DMS153 treated with DMSO at 0.1 percent for 48 hours (cell line): ENCODE data around the gene TMEM200A.

Experiments
- DNase-seq: peaks from one replicate; lab custom pipeline; 2025; ENCODE audit not compliant: unreplicated experiment; lab: John Stamatoyannopoulos, UW

The TMEM200A gene

GRCh38 chr6:130377371-130377770 lies 11.6 kb downstream of the TMEM200A start:
- DNase-seq: no peak

GRCh38 chr6:130377915-130378314 lies 12.1 kb downstream of the TMEM200A start:
- no peak for DNase-seq

- no peak for DNase-seq
These were observed 13.4 kb downstream of the TMEM200A start for GRCh38 chr6:130379223-130379622.

GRCh38 chr6:130381012-130381411 lies 15.2 kb downstream of the TMEM200A start:
- DNase-seq: no peak

GRCh38 chr6:130381459-130382380 lies 15.9 kb downstream of the TMEM200A start:
- no peak for DNase-seq

GRCh38 chr6:130382872-130383490 lies 17.2 kb downstream of the TMEM200A start:
- DNase-seq: no peak

GRCh38 chr6:130385064-130385695 lies 19.4 kb downstream of the TMEM200A start:
- no peak for DNase-seq

GRCh38 chr6:130389142-130389541 lies 23.3 kb downstream of the TMEM200A start:
- no peak for DNase-seq

- no peak for DNase-seq
These were observed 25.1 kb downstream of the TMEM200A start for GRCh38 chr6:130390890-130391289.

GRCh38 chr6:130393306-130393705 lies 27.5 kb downstream of the TMEM200A start:
- DNase-seq: no peak

- DNase-seq: no peak
These were observed 28.4 kb downstream of the TMEM200A start for GRCh38 chr6:130394246-130394645.

- DNase-seq: no peak
These were observed 29.3 kb downstream of the TMEM200A start for GRCh38 chr6:130395164-130395563.

GRCh38 chr6:130396722-130397121 lies 30.9 kb downstream of the TMEM200A start:
- DNase-seq: no peak

GRCh38 chr6:130405549-130405948 lies 39.7 kb downstream of the TMEM200A start:
- DNase-seq: no peak

- no peak for DNase-seq
These were observed 41.2 kb downstream of the TMEM200A start for GRCh38 chr6:130407032-130407431.

- no peak for DNase-seq
These were observed 43.7 kb downstream of the TMEM200A start for GRCh38 chr6:130409418-130410100.

- no peak for DNase-seq
These were observed 45.7 kb downstream of the TMEM200A start for GRCh38 chr6:130411481-130411880.

- no peak for DNase-seq
These were observed 46.9 kb downstream of the TMEM200A start for GRCh38 chr6:130412556-130413290.

GRCh38 chr6:130417951-130418350 lies 52.1 kb downstream of the TMEM200A start:
- no peak for DNase-seq

GRCh38 chr6:130420911-130421310 lies 55.1 kb downstream of the TMEM200A start:
- DNase-seq: no peak

- no peak for DNase-seq
These were observed 55.8 kb downstream of the TMEM200A start for GRCh38 chr6:130421585-130421984.
